Esophagus squamous epithelium (tissue), 4 donors: ENCODE results near the gene PRKCE.

Experiments used
- POLR2A ChIP-seq, 4 donors: fragments of 450-650 bp; IDR thresholded peaks; one replicate each; pipeline ENCODE4 v1.6.1; 2017; ENCODE audit warnings: antibody characterized with exemption in 4 of 4, mild to moderate bottlenecking in 4 of 4, moderate library complexity in 3 of 4
- TF ChIP-seq, protein P1 (sequence below), 6 experiments: fragments of 450-650 bp in 4 of 6; fragments of 200-600 bp in 2 of 6; sonication (generic) in 2 of 6; IDR thresholded peaks; one replicate each; pipeline ENCODE4 v1.5.1; 2016 to 2019; ENCODE audit warnings: antibody characterized with exemption in 6 of 6, mild to moderate bottlenecking in 4 of 6, moderate library complexity in 4 of 6

GRCh38 chr2:46197672-46198071, 546.2 kb downstream of the PRKCE start:
- TF ChIP-seq, protein P1, sequence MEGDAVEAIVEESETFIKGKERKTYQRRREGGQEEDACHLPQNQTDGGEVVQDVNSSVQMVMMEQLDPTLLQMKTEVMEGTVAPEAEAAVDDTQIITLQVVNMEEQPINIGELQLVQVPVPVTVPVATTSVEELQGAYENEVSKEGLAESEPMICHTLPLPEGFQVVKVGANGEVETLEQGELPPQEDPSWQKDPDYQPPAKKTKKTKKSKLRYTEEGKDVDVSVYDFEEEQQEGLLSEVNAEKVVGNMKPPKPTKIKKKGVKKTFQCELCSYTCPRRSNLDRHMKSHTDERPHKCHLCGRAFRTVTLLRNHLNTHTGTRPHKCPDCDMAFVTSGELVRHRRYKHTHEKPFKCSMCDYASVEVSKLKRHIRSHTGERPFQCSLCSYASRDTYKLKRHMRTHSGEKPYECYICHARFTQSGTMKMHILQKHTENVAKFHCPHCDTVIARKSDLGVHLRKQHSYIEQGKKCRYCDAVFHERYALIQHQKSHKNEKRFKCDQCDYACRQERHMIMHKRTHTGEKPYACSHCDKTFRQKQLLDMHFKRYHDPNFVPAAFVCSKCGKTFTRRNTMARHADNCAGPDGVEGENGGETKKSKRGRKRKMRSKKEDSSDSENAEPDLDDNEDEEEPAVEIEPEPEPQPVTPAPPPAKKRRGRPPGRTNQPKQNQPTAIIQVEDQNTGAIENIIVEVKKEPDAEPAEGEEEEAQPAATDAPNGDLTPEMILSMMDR (IDR thresholded peaks at IDR 0.05), result no peak
- TF ChIP-seq POLR2A (IDR thresholded peaks at IDR 0.05), result no peak
